Lung microvascular endothelial cell (primary cell): ENCODE data around the gene SORBS1. TPM values are rescaled to one million over a fixed set of nuclear protein-coding genes. Genes with fewer than 3 reads are reported as not detected.

ENCODE experiments used
- DNase-seq, 2 donors: peaks; one replicate each; pipeline versions ENCODE4 v3.0.0 to v3.0.0-alpha.2; 2010; ENCODE audit warnings: low read depth in 2 of 2
- total RNA-seq: library from RNA; depleted of rRNA; stranded (reverse); fragments of >200 nt; gene quantifications from 2 replicates; pipeline ENCODE4 v1.2.1, GENCODE V29; 2014

SORBS1 gene
- total RNA-seq, 1 donor from 2014 or later, result 2.8 TPM

GRCh38 chr10:95440038-95440725, 121.0 kb downstream of the SORBS1 start:
- no peak for DNase-seq

- no peak for DNase-seq
These were observed 122.4 kb downstream of the SORBS1 start for GRCh38 chr10:95438781-95439180.

GRCh38 chr10:95437669-95438068, 123.5 kb downstream of the SORBS1 start:
- no peak for DNase-seq

GRCh38 chr10:95435548-95436279, 125.5 kb downstream of the SORBS1 start:
- no peak for DNase-seq

- peak; percentile 13 to 26 for DNase-seq
These were observed 126.6 kb downstream of the SORBS1 start for GRCh38 chr10:95434583-95434982.

GRCh38 chr10:95431900-95432342, 129.2 kb downstream of the SORBS1 start:
- no peak for DNase-seq

GRCh38 chr10:95430231-95430951, 130.8 kb downstream of the SORBS1 start:
- DNase-seq, result peak; percentile 71 to 81

- no peak for DNase-seq
These were observed 131.5 kb downstream of the SORBS1 start for GRCh38 chr10:95429639-95430038.

GRCh38 chr10:95428701-95429100, 132.5 kb downstream of the SORBS1 start:
- no peak for DNase-seq

- no peak for DNase-seq
These were observed 134.7 kb downstream of the SORBS1 start for GRCh38 chr10:95426482-95426881.

- DNase-seq, result no peak
These were observed 135.3 kb downstream of the SORBS1 start for GRCh38 chr10:95425592-95426465.

GRCh38 chr10:95423164-95424005, 137.8 kb downstream of the SORBS1 start:
- DNase-seq, result no peak

GRCh38 chr10:95422233-95422632, 138.9 kb downstream of the SORBS1 start:
- DNase-seq, result no peak

GRCh38 chr10:95421782-95422181, 139.4 kb downstream of the SORBS1 start:
- DNase-seq, result no peak

- no peak for DNase-seq
These were observed 141.8 kb downstream of the SORBS1 start for GRCh38 chr10:95419399-95419798.

GRCh38 chr10:95416973-95417372, 144.2 kb downstream of the SORBS1 start:
- no peak for DNase-seq

GRCh38 chr10:95416270-95416669, 144.9 kb downstream of the SORBS1 start:
- DNase-seq, result no peak

GRCh38 chr10:95415621-95416031, 145.5 kb downstream of the SORBS1 start:
- no peak for DNase-seq

- DNase-seq, result no peak
These were observed 146.2 kb downstream of the SORBS1 start for GRCh38 chr10:95414844-95415485.
